SU-DHL-6 (cell line): ENCODE results near the gene HSD17B12.

Experiments
- H2AFZ ChIP-seq: fragments of 200-600 bp; sonication (generic); 2 replicates; pipeline ENCODE4 v1.6.1; 2014; ENCODE audit warnings: low read depth, mild to moderate bottlenecking, moderate library complexity, mixed read lengths, antibody characterized with exemption, low read length; ENCODE audit not compliant: severe bottlenecking
- H3F3A ChIP-seq: fragments of 200-600 bp; shearing (Covaris generic); 2 replicates; pipeline ENCODE4 v1.6.0; 2016; ENCODE audit warnings: antibody characterized with exemption, mild to moderate bottlenecking; ENCODE audit not compliant: insufficient read depth
- H3K27ac ChIP-seq: fragments of 200-600 bp; sonication (generic); 2 replicates; pipeline ENCODE4 v1.5.1; 2016; ENCODE audit warnings: low read depth, mild to moderate bottlenecking, low read length, moderate library complexity, mixed read lengths
- H3K27me3 ChIP-seq: fragments of 200-600 bp; sonication (generic), shearing (Covaris generic); 2 replicates; pipeline ENCODE4 v1.6.0; 2014; ENCODE audit warnings: mild to moderate bottlenecking, low read length
- H3K36me3 ChIP-seq: fragments of 200-600 bp; sonication (generic); 2 replicates; pipeline ENCODE4 v1.6.1; 2014; ENCODE audit warnings: mild to moderate bottlenecking, low read length, mixed read lengths
- H3K4me2 ChIP-seq: fragments of 300-600, 200-600 bp; shearing (Covaris generic), sonication (generic); 2 replicates; pipeline ENCODE4 v1.6.0; 2014; ENCODE audit warnings: low read length, low read depth, mild to moderate bottlenecking; ENCODE audit not compliant: poor library complexity, severe bottlenecking
- H3K4me3 ChIP-seq: fragments of 200-600 bp; sonication (generic); 2 replicates; pipeline ENCODE4 v1.5.1; 2014; ENCODE audit warnings: antibody characterized with exemption, low read length, mild to moderate bottlenecking, mixed read lengths; ENCODE audit not compliant: insufficient read depth, poor library complexity, severe bottlenecking
- H3K79me2 ChIP-seq: fragments of 200-600 bp; sonication (generic); 2 replicates; pipeline ENCODE4 v1.6.1; 2014; ENCODE audit warnings: mild to moderate bottlenecking, low read length, moderate library complexity; ENCODE audit not compliant: insufficient read depth
- H3K9ac ChIP-seq: fragments of 200-600 bp; sonication (generic); 2 replicates; pipeline ENCODE4 v1.7.0; 2014; ENCODE audit warnings: mild to moderate bottlenecking, low read length
- H3K9me2 ChIP-seq: fragments of 200-600 bp; sonication (generic); replicated peaks from 2 replicates; pipeline ENCODE4 v1.6.1; 2014; ENCODE audit warnings: low read length; ENCODE audit not compliant: insufficient read depth
- H3K9me3 ChIP-seq: fragments of 200-600 bp; sonication (generic); 2 replicates; pipeline ENCODE4 v1.6.1; 2014; ENCODE audit warnings: low read length, mixed read lengths; ENCODE audit not compliant: insufficient read depth
- H4K20me1 ChIP-seq: fragments of 200-600 bp; sonication (generic); 2 replicates; pipeline ENCODE4 v1.6.1; 2014; ENCODE audit warnings: low read depth, mild to moderate bottlenecking, antibody characterized with exemption, low read length, moderate library complexity, mixed read lengths
- EZH2phosphoT487 ChIP-seq: fragments of 200-600 bp; sonication (generic), shearing (Covaris generic); conservative IDR thresholded peaks from 2 replicates; pipeline ENCODE4 v1.6.1; 2018; ENCODE audit warnings: mild to moderate bottlenecking, antibody characterized with exemption, low read length, moderate library complexity, mixed read lengths
- TF ChIP-seq, protein P1 (sequence below): fragments of 200-600 bp; sonication (generic); IDR thresholded peaks from one replicate; pipeline ENCODE4 v1.5.1; 2017; ENCODE audit warnings: antibody characterized with exemption, mild to moderate bottlenecking, low read length, moderate library complexity; ENCODE audit not compliant: insufficient read depth, poor library complexity, severe bottlenecking

HSD17B12 gene

DNA sequence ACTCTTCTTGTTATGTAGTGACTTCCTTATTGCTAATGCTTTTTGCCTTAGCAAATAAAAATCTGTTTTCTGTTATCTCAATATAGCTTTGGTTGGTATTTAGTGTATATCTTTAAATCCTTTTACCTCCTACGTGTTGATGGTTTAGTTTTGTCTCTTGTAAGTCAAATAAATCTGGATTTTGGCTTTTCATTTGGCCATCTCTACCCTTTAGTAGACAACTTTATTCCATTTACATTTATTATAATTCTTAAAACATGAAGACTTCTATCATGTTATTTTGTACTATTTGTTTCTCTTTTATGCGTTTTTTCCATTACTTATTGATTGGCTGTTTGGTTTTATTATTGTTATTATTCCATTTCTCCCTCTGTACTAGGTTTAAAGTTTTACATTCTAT is 180.6 kb downstream of the HSD17B12 start:
- H3K9me3 ChIP-seq = no peaks in the 10 kb centered on the region
- peaks cover 3% of the 10 kb centered on the region; the same call in 1 of the 2 replicates for H3F3A ChIP-seq
- no peaks in the 10 kb centered on the region for H3K79me2 ChIP-seq
- H3K4me2 ChIP-seq = no peak overlapping the region
- TF ChIP-seq EZH2phosphoT487 = no peak
- TF ChIP-seq, protein P1, sequence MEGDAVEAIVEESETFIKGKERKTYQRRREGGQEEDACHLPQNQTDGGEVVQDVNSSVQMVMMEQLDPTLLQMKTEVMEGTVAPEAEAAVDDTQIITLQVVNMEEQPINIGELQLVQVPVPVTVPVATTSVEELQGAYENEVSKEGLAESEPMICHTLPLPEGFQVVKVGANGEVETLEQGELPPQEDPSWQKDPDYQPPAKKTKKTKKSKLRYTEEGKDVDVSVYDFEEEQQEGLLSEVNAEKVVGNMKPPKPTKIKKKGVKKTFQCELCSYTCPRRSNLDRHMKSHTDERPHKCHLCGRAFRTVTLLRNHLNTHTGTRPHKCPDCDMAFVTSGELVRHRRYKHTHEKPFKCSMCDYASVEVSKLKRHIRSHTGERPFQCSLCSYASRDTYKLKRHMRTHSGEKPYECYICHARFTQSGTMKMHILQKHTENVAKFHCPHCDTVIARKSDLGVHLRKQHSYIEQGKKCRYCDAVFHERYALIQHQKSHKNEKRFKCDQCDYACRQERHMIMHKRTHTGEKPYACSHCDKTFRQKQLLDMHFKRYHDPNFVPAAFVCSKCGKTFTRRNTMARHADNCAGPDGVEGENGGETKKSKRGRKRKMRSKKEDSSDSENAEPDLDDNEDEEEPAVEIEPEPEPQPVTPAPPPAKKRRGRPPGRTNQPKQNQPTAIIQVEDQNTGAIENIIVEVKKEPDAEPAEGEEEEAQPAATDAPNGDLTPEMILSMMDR = no peak
- H4K20me1 ChIP-seq = no peaks in the 10 kb centered on the region
- no peaks in the 10 kb centered on the region for H3K9me2 ChIP-seq
- no peak overlapping the region for H3K27ac ChIP-seq
- H2AFZ ChIP-seq = no peak overlapping the region
- no peaks in the 10 kb centered on the region for H3K36me3 ChIP-seq
- no peak overlapping the region for H3K4me3 ChIP-seq
- no peak overlapping the region for H3K9ac ChIP-seq
- no peaks in the 10 kb centered on the region for H3K27me3 ChIP-seq

DNA sequence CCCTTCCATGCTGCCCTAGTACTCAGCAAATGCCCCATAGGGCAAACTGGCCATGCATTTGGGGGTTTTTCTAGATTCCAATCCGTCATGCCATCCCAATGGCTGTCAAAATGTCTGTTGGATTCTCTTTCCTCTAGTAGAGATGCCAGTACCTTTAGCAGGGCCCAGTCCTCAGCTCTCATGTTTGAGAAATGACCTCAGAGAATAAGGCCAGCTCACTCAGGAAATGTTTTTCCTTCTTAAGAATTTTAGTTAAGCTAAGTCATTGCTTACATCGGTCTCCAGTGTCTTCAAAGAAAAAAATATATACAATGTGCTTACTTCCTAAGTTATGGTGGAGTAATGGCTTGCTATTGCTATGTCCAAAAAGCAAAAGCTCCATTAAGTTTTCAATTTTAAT is 186.0 kb downstream of the HSD17B12 start:
- Histone ChIP-seq H4K20me1 (no peaks in the 10 kb centered on the region), H3K4me3 (no peak overlapping the region), H3K36me3 (no peaks in the 10 kb centered on the region), H3K27ac (no peak overlapping the region), H3K9ac (no peak overlapping the region), H2AFZ (no peak overlapping the region), H3K27me3 (no peaks in the 10 kb centered on the region), H3F3A (no peaks in the 10 kb centered on the region), H3K9me2 (no peaks in the 10 kb centered on the region), H3K79me2 (no peaks in the 10 kb centered on the region), H3K9me3 (no peaks in the 10 kb centered on the region), H3K4me2 (no peak overlapping the region)
- TF ChIP-seq, protein P1 = no peak
- TF ChIP-seq EZH2phosphoT487 = no peak

DNA sequence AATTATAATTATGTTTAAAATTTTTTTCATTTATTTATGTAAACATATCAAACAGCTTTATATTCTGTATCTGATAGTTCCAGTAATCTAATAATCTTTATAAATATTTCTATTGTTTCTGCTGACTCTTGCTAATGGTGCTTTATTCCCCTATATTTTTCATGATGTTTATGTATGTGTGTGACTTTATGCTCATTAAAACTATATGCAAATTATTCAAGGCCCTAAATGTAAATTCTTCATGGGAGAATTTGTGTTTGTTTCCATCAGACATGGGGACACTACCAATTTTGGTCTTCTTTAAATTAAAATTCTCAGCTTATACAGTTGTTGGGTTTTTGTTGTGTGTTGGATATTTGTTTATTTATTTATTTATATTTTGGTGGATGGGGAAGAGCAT is 186.4 kb downstream of the HSD17B12 start:
- H3K79me2 ChIP-seq = no peaks in the 10 kb centered on the region
- H3K27me3 ChIP-seq = no peaks in the 10 kb centered on the region

More for the DNA sequence above, 186.4 kb downstream of the HSD17B12 start:
- no peaks in the 10 kb centered on the region for H3F3A ChIP-seq
- H3K36me3 ChIP-seq = no peaks in the 10 kb centered on the region
- no peaks in the 10 kb centered on the region for H4K20me1 ChIP-seq
- no peak overlapping the region for H3K4me2 ChIP-seq
- no peaks in the 10 kb centered on the region for H3K9me2 ChIP-seq
- no peaks in the 10 kb centered on the region for H3K9me3 ChIP-seq
- no peak overlapping the region for H3K9ac ChIP-seq
- no peak overlapping the region for H3K27ac ChIP-seq
- H3K4me3 ChIP-seq = no peak overlapping the region
- TF ChIP-seq, protein P1 = no peak
- no peak for TF ChIP-seq EZH2phosphoT487
- H2AFZ ChIP-seq = no peak overlapping the region
